ENCODE measurements around the gene TRIM60. TPM values are rescaled to one million over a fixed set of nuclear protein-coding genes. Genes with fewer than 3 reads are reported as not detected.

Gene TRIM60
- polyA plus RNA-seq, 2 of the 4 experiments (the other 2 are of a cell fraction), result not detected

- CTCF ChIA-PET, result interaction anchor here (0.7 to 1.1 kb wide), 2 partner anchors 8 to 108 kb away, joined by 3 to 5 read pairs; no protein-coding TSS in a partner anchor
- H3K4me3 ChIP-seq, result no peak overlapping the region
- H3K27ac ChIP-seq, result no peak overlapping the region
- no peak for DNase-seq (ENCODE audit: low read depth in 1 of 2, low spot score in 1 of 2)
- TF ChIP-seq FOSL2 (IDR thresholded peaks at IDR 0.05) (no peak), FOSL2 (CRISPR knock-in tag; IDR thresholded peaks at IDR 0.05) (no peak), EHMT2 (IDR thresholded peaks at IDR 0.05; ENCODE audit: low read depth) (no peak), E2F6 (IDR thresholded peaks at IDR 0.05; ENCODE audit: borderline replicate concordance, low read depth) (no peak), HOXB13 (CRISPR knock-in tag; IDR thresholded peaks at IDR 0.05; ENCODE audit: low read depth) (no peak), CBX2 (IDR thresholded peaks at IDR 0.05; ENCODE audit: borderline replicate concordance, low read depth) (no peak)
- H3K4me2 ChIP-seq, result no peak overlapping the region
- no peaks in the 10 kb centered on the region for H3K4me1 ChIP-seq
- WGBS (ENCODE audit: missing lambda C conversion rate), result 69% methylated on average over 9 of the region's 9 CpGs
- POLR2A ChIA-PET, result no interaction called here
- FAIRE-seq, result no peak
- ATAC-seq, result no peak
- no peaks in the 10 kb centered on the region for H3K9me3 ChIP-seq
Observed at GRCh38 chr4:165055601-165056000, 23.8 kb downstream of the TRIM60 start.

GRCh38 chr4:165058666-165059065, 26.9 kb downstream of the TRIM60 start:
- H3K9me3 ChIP-seq, result no peaks in the 10 kb centered on the region
- CTCF ChIA-PET, result interaction anchor here (0.9 kb wide), 1 partner anchor 39 kb away, joined by 3 read pairs; no protein-coding TSS in a partner anchor
- ATAC-seq (no peak), FAIRE-seq (no peak), DNase-seq (ENCODE audit: low read depth in 1 of 2, low spot score in 1 of 2) (no peak)
- TF ChIP-seq NFE2L2 (conservative IDR thresholded peaks at IDR 0.05; ENCODE audit: low read length) (no peak), EHF (CRISPR knock-in tag; IDR thresholded peaks at IDR 0.05) (no peak), POLR2A (IDR thresholded peaks at IDR 0.05; ENCODE audit: low read length) (no peak), CHD2 (IDR thresholded peaks at IDR 0.05; ENCODE audit: low read length, partially characterized antibody) (no peak), E2F6 (IDR thresholded peaks at IDR 0.05; ENCODE audit: borderline replicate concordance, low read depth) (no peak), REST (IDR thresholded peaks at IDR 0.05) (no peak), ZFP36 (IDR thresholded peaks at IDR 0.05; ENCODE audit: borderline replicate concordance, partially characterized antibody) (no peak), PHF8 (IDR thresholded peaks at IDR 0.05; ENCODE audit: borderline replicate concordance, low read depth) (no peak), HOXB5 (CRISPR knock-in tag; IDR thresholded peaks at IDR 0.05) (no peak), ESRRA (IDR thresholded peaks at IDR 0.05; ENCODE audit: borderline replicate concordance, low read length) (no peak), ZNF302 (CRISPR knock-in tag; IDR thresholded peaks at IDR 0.05) (no peak), KDM1A (IDR thresholded peaks at IDR 0.05; ENCODE audit: low read depth) (no peak), SREBF2 (IDR thresholded peaks at IDR 0.05) (no peak), NPAS2 (CRISPR knock-in tag; IDR thresholded peaks at IDR 0.05; ENCODE audit: borderline replicate concordance) (no peak), CBX8 (IDR thresholded peaks at IDR 0.05) (no peak), FOXS1 (CRISPR knock-in tag; IDR thresholded peaks at IDR 0.05) (no peak)
- TF ChIP-seq, protein P1, sequence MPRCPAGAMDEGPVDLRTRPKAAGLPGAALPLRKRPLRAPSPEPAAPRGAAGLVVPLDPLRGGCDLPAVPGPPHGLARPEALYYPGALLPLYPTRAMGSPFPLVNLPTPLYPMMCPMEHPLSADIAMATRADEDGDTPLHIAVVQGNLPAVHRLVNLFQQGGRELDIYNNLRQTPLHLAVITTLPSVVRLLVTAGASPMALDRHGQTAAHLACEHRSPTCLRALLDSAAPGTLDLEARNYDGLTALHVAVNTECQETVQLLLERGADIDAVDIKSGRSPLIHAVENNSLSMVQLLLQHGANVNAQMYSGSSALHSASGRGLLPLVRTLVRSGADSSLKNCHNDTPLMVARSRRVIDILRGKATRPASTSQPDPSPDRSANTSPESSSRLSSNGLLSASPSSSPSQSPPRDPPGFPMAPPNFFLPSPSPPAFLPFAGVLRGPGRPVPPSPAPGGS (IDR thresholded peaks at IDR 0.05), result no peak
- TF ChIP-seq, protein P2, sequence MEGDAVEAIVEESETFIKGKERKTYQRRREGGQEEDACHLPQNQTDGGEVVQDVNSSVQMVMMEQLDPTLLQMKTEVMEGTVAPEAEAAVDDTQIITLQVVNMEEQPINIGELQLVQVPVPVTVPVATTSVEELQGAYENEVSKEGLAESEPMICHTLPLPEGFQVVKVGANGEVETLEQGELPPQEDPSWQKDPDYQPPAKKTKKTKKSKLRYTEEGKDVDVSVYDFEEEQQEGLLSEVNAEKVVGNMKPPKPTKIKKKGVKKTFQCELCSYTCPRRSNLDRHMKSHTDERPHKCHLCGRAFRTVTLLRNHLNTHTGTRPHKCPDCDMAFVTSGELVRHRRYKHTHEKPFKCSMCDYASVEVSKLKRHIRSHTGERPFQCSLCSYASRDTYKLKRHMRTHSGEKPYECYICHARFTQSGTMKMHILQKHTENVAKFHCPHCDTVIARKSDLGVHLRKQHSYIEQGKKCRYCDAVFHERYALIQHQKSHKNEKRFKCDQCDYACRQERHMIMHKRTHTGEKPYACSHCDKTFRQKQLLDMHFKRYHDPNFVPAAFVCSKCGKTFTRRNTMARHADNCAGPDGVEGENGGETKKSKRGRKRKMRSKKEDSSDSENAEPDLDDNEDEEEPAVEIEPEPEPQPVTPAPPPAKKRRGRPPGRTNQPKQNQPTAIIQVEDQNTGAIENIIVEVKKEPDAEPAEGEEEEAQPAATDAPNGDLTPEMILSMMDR (IDR thresholded peaks at IDR 0.05), result no peak
- no peak overlapping the region for H3K4me3 ChIP-seq
- H3K27ac ChIP-seq, result no peak overlapping the region
- H3K4me1 ChIP-seq, result no peaks in the 10 kb centered on the region
- WGBS (ENCODE audit: missing lambda C conversion rate), result 20% methylated on average over 1 of the region's 2 CpGs
- POLR2A ChIA-PET, result no interaction called here
- no peak overlapping the region for H3K4me2 ChIP-seq

Data from A549 (cell line).